Activated B cell treated with CpG ODN at 0.5 μM for 24 hours (primary cell): ENCODE results near the gene OR11A1. TPM values are rescaled to one million over a fixed set of nuclear protein-coding genes. Genes with fewer than 3 reads are reported as not detected.
"Not testable (repeated sequence)": the region's sequence is repeated elsewhere in the genome, so short reads cannot be mapped to it uniquely, and the experiment has no call there.

Source experiments
- ATAC-seq: fragments of 200-7000 bp; cut with Tn5 transposase; one replicate; pipeline ENCODE4 v1.10.0; 2021; ENCODE audit warnings: low read depth, mild to moderate bottlenecking, moderate library complexity
- CTCF ChIA-PET: fragments of 350-600 bp; sonication (Branson Sonifier 250); formaldehyde crosslinking; loops from one replicate; lab custom pipeline; 2021; ENCODE audit warnings: antibody characterized with exemption; lab: Charles Lee
- POLR2A ChIA-PET: fragments of 350-600 bp; sonication (Branson Sonifier 250); formaldehyde crosslinking; loops from one replicate; lab custom pipeline; 2021; ENCODE audit warnings: antibody characterized with exemption; lab: Charles Lee
- DNase-seq: peaks from one replicate; pipeline ENCODE4 v3.0.0; 2022
- H3K27ac Mint-ChIP-seq: one replicate; pipeline ENCODE4 v1.8.0; 2020; ENCODE audit warnings: mixed read lengths
- H3K27me3 Mint-ChIP-seq: one replicate; pipeline ENCODE4 v1.8.0; 2021; ENCODE audit warnings: mixed read lengths
- H3K36me3 Mint-ChIP-seq: one replicate; pipeline ENCODE4 v1.8.0; 2021; ENCODE audit warnings: low read depth, mixed read lengths
- H3K4me1 Mint-ChIP-seq: one replicate; pipeline ENCODE4 v1.8.0; 2021; ENCODE audit warnings: mixed read lengths
- H3K4me3 Mint-ChIP-seq: one replicate; pipeline ENCODE4 v1.8.0; 2020; ENCODE audit warnings: mild to moderate bottlenecking, mixed read lengths
- H3K9me3 Mint-ChIP-seq: one replicate; pipeline ENCODE4 v1.8.0; 2020; ENCODE audit warnings: mixed read lengths
- CTCF ChIP-seq: fragments of 200-600 bp; IDR thresholded peaks from one replicate; pipeline ENCODE4 v1.8.0; 2022; ENCODE audit warnings: antibody characterized with exemption, mild to moderate bottlenecking
- intact Hi-C: fragments of 100-400 bp; cut with micrococcal nuclease; formaldehyde crosslinking; loops from one replicate; pipeline ENCODE4 v1.15.1; 2024
- total RNA-seq: library from RNA; stranded (reverse); gene quantifications from 2 replicates; pipeline ENCODE4 v1.2.3, GENCODE V29; 2022

The OR11A1 gene
- total RNA-seq, 1 donor from 2014 or later, result not detected

GRCh38 chr6:29442719-29443118, 14.2 kb downstream of the OR11A1 start:
- DNase-seq (no peak), ATAC-seq (no peak)
- CTCF ChIA-PET, result no interaction called here
- Mint-ChIP-seq H3K4me1 (no peaks in the 10 kb centered on the region), H3K4me3 (no peak overlapping the region), H3K27ac (no peak overlapping the region), H3K36me3 (no peaks in the 10 kb centered on the region), H3K27me3 (peaks cover 21% of the 10 kb centered on the region), H3K9me3 (peaks cover 10% of the 10 kb centered on the region)
- TF ChIP-seq CTCF, result no peak
- POLR2A ChIA-PET, result no interaction called here
- intact Hi-C loops, result no loop called here

GRCh38 chr6:29439006-29439405, 17.9 kb downstream of the OR11A1 start, which contains the start of gene OR10C1:
TSS of gene OR10C1 (plus strand) at chr6:29439306. CDS start at chr6:29440016, 710 bp downstream.
- POLR2A ChIA-PET, result no interaction called here
- peaks cover 17% of the 10 kb centered on the region for H3K27me3 Mint-ChIP-seq
- H3K27ac Mint-ChIP-seq, result no peak within 1 kb of the TSS

GRCh38 chr6:29436730-29437129, 20.1 kb downstream of the OR11A1 start:
- H3K27me3 Mint-ChIP-seq, result peaks cover 17% of the 10 kb centered on the region
- peaks cover 14% of the 10 kb centered on the region for H3K9me3 Mint-ChIP-seq
- intact Hi-C loops, H3K27ac Mint-ChIP-seq, POLR2A ChIA-PET, H3K4me3 Mint-ChIP-seq, ATAC-seq, H3K4me1 Mint-ChIP-seq, H3K36me3 Mint-ChIP-seq, CTCF ChIA-PET, DNase-seq: not testable (repeated sequence)

More at GRCh38 chr6:29439006-29439405, 17.9 kb downstream of the OR11A1 start, which contains the start of gene OR10C1:
- CTCF ChIA-PET, result no interaction called here
- ATAC-seq (no peak), DNase-seq (no peak)
- H3K4me1 Mint-ChIP-seq, result no peaks in the 10 kb centered on the region
- TF ChIP-seq CTCF, result no peak
- peaks cover 8% of the 10 kb centered on the region for H3K9me3 Mint-ChIP-seq
- no peaks in the 10 kb centered on the region for H3K36me3 Mint-ChIP-seq
- intact Hi-C loops, result no loop called here
- no peak within 1 kb of the TSS for H3K4me3 Mint-ChIP-seq

- ATAC-seq, result no peak
- TF ChIP-seq CTCF, result no peak
- Mint-ChIP-seq H3K27ac (no peak overlapping the region), H3K4me3 (no peak overlapping the region), H3K27me3 (peaks cover 11% of the 10 kb centered on the region), H3K4me1 (no peaks in the 10 kb centered on the region), H3K9me3 (no peaks in the 10 kb centered on the region), H3K36me3 (no peaks in the 10 kb centered on the region)
- intact Hi-C loops, result no loop called here
- DNase-seq, result no peak
- POLR2A ChIA-PET, result no interaction called here
- CTCF ChIA-PET, result no interaction called here
Measured at GRCh38 chr6:29426654-29427053, 30.2 kb downstream of the OR11A1 start.

GRCh38 chr6:29425075-29425474, 31.8 kb downstream of the OR11A1 start:
- H3K27ac Mint-ChIP-seq, result no peak overlapping the region
- intact Hi-C loops, result no loop called here
- CTCF ChIA-PET, result no interaction called here
- no peak for TF ChIP-seq CTCF
- no peak for DNase-seq
- ATAC-seq, result no peak
- POLR2A ChIA-PET, result no interaction called here
- no peak overlapping the region for H3K4me3 Mint-ChIP-seq
- H3K4me1 Mint-ChIP-seq, result no peaks in the 10 kb centered on the region
- H3K36me3 Mint-ChIP-seq, result no peaks in the 10 kb centered on the region
- no peaks in the 10 kb centered on the region for H3K9me3 Mint-ChIP-seq
- peaks cover 10% of the 10 kb centered on the region for H3K27me3 Mint-ChIP-seq

- H3K9me3 Mint-ChIP-seq, result no peaks in the 10 kb centered on the region
- POLR2A ChIA-PET, result no interaction called here
- CTCF ChIA-PET, result no interaction called here
- no peaks in the 10 kb centered on the region for H3K36me3 Mint-ChIP-seq
- ATAC-seq, result no peak
- H3K4me3 Mint-ChIP-seq, result no peak overlapping the region
- no peaks in the 10 kb centered on the region for H3K4me1 Mint-ChIP-seq
- DNase-seq, result no peak
- TF ChIP-seq CTCF, result no peak
- intact Hi-C loops, result no loop called here
- peaks cover 13% of the 10 kb centered on the region for H3K27me3 Mint-ChIP-seq
- no peak overlapping the region for H3K27ac Mint-ChIP-seq
Measured at GRCh38 chr6:29424575-29424974, 32.3 kb downstream of the OR11A1 start.
